Spleen (tissue), 11 donors: ENCODE measurements around the gene LRP1. TPM values are rescaled to one million over a fixed set of nuclear protein-coding genes. Genes with fewer than 3 reads are reported as not detected.

Experiments
- DNase-seq: peaks from one replicate; pipeline ENCODE4 v3.0.0-alpha.2; 2020
- H3K27ac ChIP-seq, 8 donors: fragments of 200-600 bp; sonication (generic) in 7 of 8; 1 replicate in 4 of 8; 2 replicates in 4 of 8; pipeline versions ENCODE4 v1.5.0 to v1.8.0; 2016 to 2021; ENCODE audit warnings: inconsistent platforms in 4 of 8, mild to moderate bottlenecking in 4 of 8, moderate library complexity in 1 of 8
- H3K27me3 ChIP-seq, 7 donors: fragments of 200-600 bp; sonication (generic) in 6 of 7; replicated peaks in 1 of 7; 1 replicate in 4 of 7; 2 replicates in 3 of 7; pipeline versions ENCODE4 v1.5.0 to v1.8.0; 2016 to 2021; ENCODE audit warnings: inconsistent platforms in 3 of 7, mild to moderate bottlenecking in 1 of 7
- H3K36me3 ChIP-seq, 6 donors: fragments of 200-600 bp; sonication (generic) in 5 of 6; 1 replicate in 4 of 6; 2 replicates in 2 of 6; pipeline versions ENCODE4 v1.5.0 to v1.8.0; 2016 to 2021; ENCODE audit warnings: inconsistent platforms in 2 of 6
- H3K4me1 ChIP-seq, 6 donors: fragments of 200-600 bp; sonication (generic) in 5 of 6; 1 replicate in 3 of 6; 2 replicates in 3 of 6; pipeline versions ENCODE4 v1.5.0 to v1.8.0; 2016 to 2021; ENCODE audit warnings: inconsistent platforms in 3 of 6
- H3K4me3 ChIP-seq, 8 donors: fragments of 200-600 bp; sonication (generic) in 7 of 8; 1 replicate in 4 of 8; 2 replicates in 4 of 8; pipeline versions ENCODE4 v1.5.0 to v1.8.0; 2016 to 2021; ENCODE audit warnings: inconsistent platforms in 4 of 8, mild to moderate bottlenecking in 4 of 8, moderate library complexity in 2 of 8
- H3K9me3 ChIP-seq, 8 donors: fragments of 200-600 bp; sonication (generic) in 7 of 8; 1 replicate in 4 of 8; 2 replicates in 4 of 8; pipeline versions ENCODE4 v1.5.0 to v1.8.0; 2016 to 2021; ENCODE audit warnings: inconsistent platforms in 4 of 8
- POLR2A ChIP-seq, 3 donors: fragments of 450-650 bp; IDR thresholded peaks; one replicate each; pipeline ENCODE4 v1.5.1; 2017; ENCODE audit warnings: antibody characterized with exemption in 3 of 3, mild to moderate bottlenecking in 1 of 3
- POLR2AphosphoS5 ChIP-seq, 3 donors: sonication (generic); formaldehyde crosslinking; IDR thresholded peaks; one replicate each; pipeline ENCODE4 v1.5.1; 2017; ENCODE audit warnings: antibody characterized with exemption in 3 of 3
- WGBS, 5 donors: extraction: QIAGEN DNeasy Blood & Tissue Kit in 3 of 5; methylation state at CpG; one replicate each; pipeline versions ENCODE4 v1.1.5 to v1.1.7; 2013 to 2018; 5-methylcytosine and 5-hydroxymethylcytosine counted together
- intact Hi-C: fragments of 100-400 bp; cut with DNase I; formaldehyde crosslinking; loops from one replicate; pipeline ENCODE4 v1.15.0; 2023; ENCODE audit warnings: low total_unique reads
- polyA plus RNA-seq, 3 donors: library from polyadenylated mRNA; stranded (reverse); fragments of 200-250 nt; gene quantifications; one replicate each; pipeline ENCODE4 v1.2.1, GENCODE V29; 2013
- total RNA-seq, 7 donors: library from RNA; depleted of rRNA in 3 of 7; stranded (reverse); fragments of >200 nt in 3 of 7; fragmentation: NEBNext Ultra II Directional in 4 of 7; extraction: Animal tissue kit (Norgen Biotek cat#: 25700) in 4 of 7; gene quantifications; one replicate each; pipeline versions ENCODE4 v1.1.0 to v1.2.1, GENCODE V29; 2016 to 2021
- TF ChIP-seq, protein P1 (sequence below), 11 experiments: fragments of 200-600 bp in 7 of 11; fragments of 450-650 bp in 4 of 11; sonication (generic) in 4 of 11; IDR thresholded peaks in 8 of 11; conservative IDR thresholded peaks in 3 of 11; 1 replicate in 7 of 11; 2 replicates in 4 of 11; pipeline versions ENCODE4 v1.4.0 to v1.8.0; 2016 to 2021; ENCODE audit warnings: antibody characterized with exemption in 11 of 11, inconsistent platforms in 4 of 11, mild to moderate bottlenecking in 1 of 11
- donor health status: healthy with polysubstance abuse.
- donor health status: DM: no; HTN: no; CAD: no; lungs with moderate emphysema.
- donor health status: DM: no; HTN: no; CAD: no.
- donor health status: Bipolar disorder and iron deficiency.
- donor health status: healthy.
- donor health status: DM: no; HTN: no; CAD: no.
- donor health status: DM: yes; HTN: yes; CAD: no.

Gene LRP1
- total and polyA plus RNA-seq, 10 donors, result 8.9 to 216 (median 159) TPM

DNA sequence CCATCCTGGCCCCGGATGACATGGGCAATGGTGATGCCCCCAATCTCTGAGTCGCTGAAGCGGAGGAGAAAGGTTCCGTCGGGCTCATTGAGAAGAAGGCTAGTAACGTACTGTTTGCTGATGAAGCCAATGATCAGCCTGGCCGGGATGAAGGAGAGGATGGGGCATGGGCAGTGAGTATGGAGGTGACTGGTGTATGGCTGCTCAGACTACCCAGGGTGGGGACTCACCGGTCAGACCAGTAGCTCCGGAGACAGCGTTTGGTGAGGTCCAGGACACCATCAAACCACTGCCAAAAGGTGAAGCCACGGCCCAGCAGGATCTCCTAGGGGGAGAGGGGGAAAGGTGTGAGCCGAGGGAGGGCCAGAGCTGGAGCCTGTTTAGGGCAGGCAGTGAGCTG, 28.5 kb upstream of the LRP1 start:
- 87 to 94% (median 88%) methylated on average over 12 of the region's 12 CpGs for WGBS, 5 donors
- no peak for DNase-seq
- peaks cover 0 to 100% (median 84%) of the 10 kb centered on the region in 6 donors for H3K36me3 ChIP-seq
- no peak overlapping the region for H3K4me3 ChIP-seq
- H3K9me3 ChIP-seq, result no peaks in the 10 kb centered on the region
- H3K27me3 ChIP-seq, result no peaks in the 10 kb centered on the region
- peak in 2 of 3 donors; percentile 41 to 42 for TF ChIP-seq POLR2AphosphoS5 (IDR thresholded peaks at IDR 0.05)
- TF ChIP-seq, protein P1, sequence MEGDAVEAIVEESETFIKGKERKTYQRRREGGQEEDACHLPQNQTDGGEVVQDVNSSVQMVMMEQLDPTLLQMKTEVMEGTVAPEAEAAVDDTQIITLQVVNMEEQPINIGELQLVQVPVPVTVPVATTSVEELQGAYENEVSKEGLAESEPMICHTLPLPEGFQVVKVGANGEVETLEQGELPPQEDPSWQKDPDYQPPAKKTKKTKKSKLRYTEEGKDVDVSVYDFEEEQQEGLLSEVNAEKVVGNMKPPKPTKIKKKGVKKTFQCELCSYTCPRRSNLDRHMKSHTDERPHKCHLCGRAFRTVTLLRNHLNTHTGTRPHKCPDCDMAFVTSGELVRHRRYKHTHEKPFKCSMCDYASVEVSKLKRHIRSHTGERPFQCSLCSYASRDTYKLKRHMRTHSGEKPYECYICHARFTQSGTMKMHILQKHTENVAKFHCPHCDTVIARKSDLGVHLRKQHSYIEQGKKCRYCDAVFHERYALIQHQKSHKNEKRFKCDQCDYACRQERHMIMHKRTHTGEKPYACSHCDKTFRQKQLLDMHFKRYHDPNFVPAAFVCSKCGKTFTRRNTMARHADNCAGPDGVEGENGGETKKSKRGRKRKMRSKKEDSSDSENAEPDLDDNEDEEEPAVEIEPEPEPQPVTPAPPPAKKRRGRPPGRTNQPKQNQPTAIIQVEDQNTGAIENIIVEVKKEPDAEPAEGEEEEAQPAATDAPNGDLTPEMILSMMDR (IDR thresholded peaks at IDR 0.05 in 8 of 11, conservative IDR thresholded peaks at IDR 0.05 in 3 of 11), result no peak
- peak overlapping the region in 3 of 8 donors; percentile 22 to 50 (median 50) for H3K27ac ChIP-seq
- peaks cover 0 to 78% (median 11%) of the 10 kb centered on the region in 6 donors for H3K4me1 ChIP-seq
- intact Hi-C loops, result no loop called here

DNA sequence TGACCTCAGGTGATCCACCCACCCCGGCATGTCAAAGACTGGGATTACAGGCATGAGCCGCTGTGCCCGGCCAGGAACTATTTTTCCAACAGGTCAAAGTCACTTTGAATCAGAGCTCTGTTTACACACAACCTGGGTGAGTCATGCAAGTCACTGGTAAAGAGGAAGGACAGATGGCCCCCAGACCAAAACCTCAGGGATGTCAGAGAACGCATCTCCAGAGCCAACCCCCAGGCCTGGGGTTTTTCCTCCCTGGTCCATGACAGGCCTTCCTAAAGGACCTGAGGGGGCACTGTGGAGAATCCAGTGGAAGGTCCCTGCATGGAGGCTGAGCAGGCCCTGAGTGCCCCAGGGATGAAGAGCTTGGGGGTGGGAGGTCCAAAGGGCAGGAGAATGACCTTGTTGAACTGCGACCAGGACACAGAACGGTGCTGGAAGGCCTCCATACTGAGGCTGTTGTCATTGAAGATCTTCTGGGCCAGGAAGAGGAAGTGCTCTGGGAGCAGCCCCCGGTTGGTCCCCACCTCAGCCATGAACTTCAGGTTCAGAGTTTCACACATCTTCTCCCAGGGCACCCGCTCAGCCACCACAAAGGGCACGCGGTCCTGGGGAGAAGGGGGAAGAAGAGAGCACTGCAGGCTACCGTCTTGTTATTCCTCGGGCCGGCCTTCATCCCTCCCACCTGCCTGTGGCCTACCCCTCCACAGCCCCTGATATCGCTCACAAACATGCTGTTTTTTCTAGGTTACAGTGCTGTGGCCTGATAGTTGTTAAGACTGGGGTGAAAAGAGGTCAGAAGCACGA, 26.2 kb upstream of the LRP1 start:
- peak overlapping the region in 7 of 8 donors; percentile 7 to 83 (median 36) for H3K27ac ChIP-seq

DNA sequence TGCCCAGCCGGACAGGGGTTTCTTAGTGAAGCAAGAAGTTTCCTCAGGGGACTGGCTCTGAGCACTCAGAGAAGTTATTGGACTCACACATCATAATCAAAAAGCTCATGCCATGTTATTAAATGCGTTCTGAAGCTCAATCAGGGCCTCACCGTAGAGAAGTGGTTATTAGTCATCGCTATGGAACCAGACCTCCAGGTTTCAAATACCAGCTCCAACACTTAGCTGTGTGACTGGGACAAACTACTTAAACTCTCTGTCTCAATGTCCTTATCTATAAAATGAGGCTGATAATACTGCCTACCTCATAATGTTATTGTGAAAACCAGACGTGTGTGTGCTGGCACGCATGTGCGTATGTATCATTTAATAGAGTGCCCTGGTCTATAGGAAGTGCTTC, 24.4 kb upstream of the LRP1 start:
- Histone ChIP-seq H3K4me1 (peaks cover 2 to 94% (median 21%) of the 10 kb centered on the region in 6 donors), H3K9me3 (no peaks in the 10 kb centered on the region), H3K36me3 (peaks cover 0 to 100% (median 80%) of the 10 kb centered on the region in 6 donors), H3K27me3 (no peaks in the 10 kb centered on the region), H3K4me3 (no peak overlapping the region), H3K27ac (peak overlapping the region in 2 of 8 donors; percentile 11 to 83)
- WGBS, 5 donors, result 88 to 96% (median 93%) methylated on average over 7 of the region's 7 CpGs
- DNase-seq, result no peak
- intact Hi-C loops, result no loop called here
- TF ChIP-seq POLR2A (IDR thresholded peaks at IDR 0.05), result no peak
- TF ChIP-seq, protein P1 (IDR thresholded peaks at IDR 0.05 in 8 of 11, conservative IDR thresholded peaks at IDR 0.05 in 3 of 11), result no peak
- TF ChIP-seq POLR2AphosphoS5 (IDR thresholded peaks at IDR 0.05), result no peak

More for the DNA sequence above, 26.2 kb upstream of the LRP1 start:
- H3K4me1 ChIP-seq, result peaks cover 0 to 84% (median 7%) of the 10 kb centered on the region in 6 donors
- no peaks in the 10 kb centered on the region for H3K9me3 ChIP-seq
- peaks cover 0 to 100% (median 85%) of the 10 kb centered on the region in 6 donors for H3K36me3 ChIP-seq
- intact Hi-C loops, result no loop called here
- peak; percentile 8 to 50 (median 35) for TF ChIP-seq POLR2AphosphoS5 (IDR thresholded peaks at IDR 0.05)
- TF ChIP-seq, protein P1 (IDR thresholded peaks at IDR 0.05 in 8 of 11, conservative IDR thresholded peaks at IDR 0.05 in 3 of 11), result no peak
- WGBS, 5 donors, result 55 to 68% (median 61%) methylated on average over 12 to 15 of the region's 15 CpGs
- H3K27me3 ChIP-seq, result no peaks in the 10 kb centered on the region
- H3K4me3 ChIP-seq, result peak overlapping the region in 1 of 8 donors; percentile 1
- no peak for DNase-seq

DNA sequence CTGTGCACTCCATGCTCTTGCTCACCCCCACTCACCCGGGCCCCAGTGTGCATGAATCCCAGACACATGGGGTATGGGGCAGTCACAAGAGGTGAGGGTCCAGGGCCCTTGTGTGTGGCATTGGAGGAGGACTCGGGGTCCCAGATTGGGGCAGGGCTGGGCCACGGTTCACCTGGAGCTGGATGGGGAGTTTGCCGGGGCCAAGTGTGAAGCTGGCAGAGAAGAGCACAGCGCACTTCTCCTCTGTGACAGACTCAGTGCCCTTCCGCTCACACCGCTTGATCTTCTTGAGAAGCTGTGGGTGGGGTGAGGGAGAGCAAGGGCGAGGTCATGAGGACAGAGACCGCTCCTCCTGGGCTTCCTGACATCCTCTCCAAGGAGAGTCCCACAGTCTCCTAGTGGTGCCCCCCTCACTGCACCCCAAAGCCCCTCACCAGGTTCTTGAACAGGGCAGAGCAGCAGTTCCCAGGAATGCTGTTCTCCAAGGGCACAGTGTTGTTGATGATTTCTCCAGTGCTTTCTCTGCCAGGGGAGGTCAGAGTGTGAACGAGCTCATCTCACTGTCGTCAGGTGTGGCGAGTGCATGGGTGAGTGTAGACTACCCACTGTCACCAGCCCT, 23.9 kb upstream of the LRP1 start:
- no peaks in the 10 kb centered on the region for H3K27me3 ChIP-seq
- TF ChIP-seq, protein P1 (IDR thresholded peaks at IDR 0.05 in 8 of 11, conservative IDR thresholded peaks at IDR 0.05 in 3 of 11), result no peak
- TF ChIP-seq POLR2AphosphoS5 (IDR thresholded peaks at IDR 0.05), result peak; percentile 30 to 36 (median 30)
- WGBS, 5 donors, result 93 to 96% (median 95%) methylated on average over 12 of the region's 12 CpGs
- H3K36me3 ChIP-seq, result peaks cover 0 to 100% (median 76%) of the 10 kb centered on the region in 6 donors
- no peaks in the 10 kb centered on the region for H3K9me3 ChIP-seq
- no peak for DNase-seq
- intact Hi-C loops, result no loop called here
- peaks cover 7 to 94% (median 27%) of the 10 kb centered on the region in 6 donors for H3K4me1 ChIP-seq
- H3K27ac ChIP-seq, result peak overlapping the region in 1 of 8 donors; percentile 11
- H3K4me3 ChIP-seq, result no peak overlapping the region
